ENCODE results near the gene RFTN1. TPM values are rescaled to one million over a fixed set of nuclear protein-coding genes. Genes with fewer than 3 reads are reported as not detected.
"Not testable (repeated sequence)": the region's sequence is repeated elsewhere in the genome, so short reads cannot be mapped to it uniquely, and the experiment has no call there.

The RFTN1 gene
- total RNA-seq, 4 donors from 2014 or later, result 10.3 to 26.9 (median 22.3) TPM

- Histone ChIP-seq H3K4me3 (no peak overlapping the region), H3K9me3 (no peaks in the 10 kb centered on the region), H3K27ac (no peak overlapping the region), H3K27me3 (no peaks in the 10 kb centered on the region), H3K36me3 (peaks cover 15% of the 10 kb centered on the region), H3K4me1 (peaks cover 10% of the 10 kb centered on the region)
- TF ChIP-seq POLR2A (IDR thresholded peaks at IDR 0.05) (no peak), POLR2AphosphoS5 (IDR thresholded peaks at IDR 0.05) (no peak), EP300 (IDR thresholded peaks at IDR 0.05) (no peak), CTCF (IDR thresholded peaks at IDR 0.05) (no peak)
- 19% methylated on average over 9 of the region's 9 CpGs for WGBS
- no peak for DNase-seq (ENCODE audit: low spot score in 2 of 2)
These were observed 18.6 kb downstream of the RFTN1 start for GRCh38 chr3:16494814-16495431.

- H3K4me1 ChIP-seq, result peaks cover 10% of the 10 kb centered on the region
- 88% methylated on average over 5 of the region's 5 CpGs for WGBS
- no peak overlapping the region for H3K4me3 ChIP-seq
- no peaks in the 10 kb centered on the region for H3K9me3 ChIP-seq
- no peak overlapping the region for H3K27ac ChIP-seq
- no peak for DNase-seq (ENCODE audit: low spot score in 2 of 2)
- TF ChIP-seq EP300 (IDR thresholded peaks at IDR 0.05) (no peak), CTCF (IDR thresholded peaks at IDR 0.05) (no peak), POLR2A (IDR thresholded peaks at IDR 0.05) (no peak), POLR2AphosphoS5 (IDR thresholded peaks at IDR 0.05) (no peak)
- H3K27me3 ChIP-seq, result no peaks in the 10 kb centered on the region
- peaks cover 15% of the 10 kb centered on the region for H3K36me3 ChIP-seq
These were observed 19.4 kb downstream of the RFTN1 start for GRCh38 chr3:16494094-16494493.

- WGBS, result 79% methylated on average over 4 of the region's 4 CpGs
- Histone ChIP-seq H3K36me3 (peaks cover 15% of the 10 kb centered on the region), H3K9me3 (no peaks in the 10 kb centered on the region), H3K27ac (no peak overlapping the region), H3K4me3 (no peak overlapping the region), H3K27me3 (no peaks in the 10 kb centered on the region), H3K4me1 (peaks cover 9% of the 10 kb centered on the region)
- DNase-seq (ENCODE audit: low spot score in 2 of 2), result no peak
- no peak for TF ChIP-seq POLR2AphosphoS5 (IDR thresholded peaks at IDR 0.05)
- TF ChIP-seq CTCF (IDR thresholded peaks at IDR 0.05), result no peak
These were observed 23.4 kb downstream of the RFTN1 start for GRCh38 chr3:16490062-16490619.

- not testable (repeated sequence) for DNase-seq (ENCODE audit: low spot score in 2 of 2); H3K4me1 ChIP-seq; H3K27me3 ChIP-seq; H3K27ac ChIP-seq; H3K9me3 ChIP-seq; H3K4me3 ChIP-seq
- H3K36me3 ChIP-seq, result peaks cover 15% of the 10 kb centered on the region
- WGBS, result 86% methylated on average over 8 of the region's 8 CpGs
These were observed 24.0 kb downstream of the RFTN1 start for GRCh38 chr3:16489326-16490061.

GRCh38 chr3:16488637-16489036, 24.9 kb downstream of the RFTN1 start:
- H3K27ac ChIP-seq, result no peak overlapping the region
- 89% methylated on average over 3 of the region's 3 CpGs for WGBS

More at GRCh38 chr3:16488637-16489036, 24.9 kb downstream of the RFTN1 start:
- DNase-seq (ENCODE audit: low spot score in 2 of 2), result no peak
- no peak for TF ChIP-seq POLR2AphosphoS5 (IDR thresholded peaks at IDR 0.05)
- TF ChIP-seq CTCF (IDR thresholded peaks at IDR 0.05), result no peak
- TF ChIP-seq POLR2A (IDR thresholded peaks at IDR 0.05), result no peak
- no peak for TF ChIP-seq EP300 (IDR thresholded peaks at IDR 0.05)
- H3K36me3 ChIP-seq, result peaks cover 15% of the 10 kb centered on the region
- no peak overlapping the region for H3K4me3 ChIP-seq
- peaks cover 6% of the 10 kb centered on the region for H3K4me1 ChIP-seq
- no peaks in the 10 kb centered on the region for H3K27me3 ChIP-seq
- H3K9me3 ChIP-seq, result no peaks in the 10 kb centered on the region

All from suprapubic skin (tissue), 4 donors.